Neural progenitor cell (in vitro differentiated cells): ENCODE results near the gene AMIGO2.

ENCODE experiments used
- EZH2 ChIP-seq: fragments of 200-600 bp; sonication (generic); IDR thresholded peaks from 2 replicates; pipeline ENCODE4 v1.6.1; 2017; ENCODE audit warnings: antibody characterized with exemption, mild to moderate bottlenecking, moderate library complexity
- EZH2phosphoT487 ChIP-seq: fragments of 200-600 bp; sonication (generic); IDR thresholded peaks from 2 replicates; pipeline ENCODE4 v1.6.1; 2017; ENCODE audit warnings: antibody characterized with exemption
- TF ChIP-seq, protein P1 (sequence below): fragments of 200-600 bp; sonication (generic); IDR thresholded peaks from 2 replicates; pipeline ENCODE4 v1.5.1; 2017; ENCODE audit warnings: antibody characterized with exemption, mild to moderate bottlenecking

GRCh38 chr12:47073951-47074350 lies 5.8 kb downstream of the AMIGO2 start:
- TF ChIP-seq, protein P1, sequence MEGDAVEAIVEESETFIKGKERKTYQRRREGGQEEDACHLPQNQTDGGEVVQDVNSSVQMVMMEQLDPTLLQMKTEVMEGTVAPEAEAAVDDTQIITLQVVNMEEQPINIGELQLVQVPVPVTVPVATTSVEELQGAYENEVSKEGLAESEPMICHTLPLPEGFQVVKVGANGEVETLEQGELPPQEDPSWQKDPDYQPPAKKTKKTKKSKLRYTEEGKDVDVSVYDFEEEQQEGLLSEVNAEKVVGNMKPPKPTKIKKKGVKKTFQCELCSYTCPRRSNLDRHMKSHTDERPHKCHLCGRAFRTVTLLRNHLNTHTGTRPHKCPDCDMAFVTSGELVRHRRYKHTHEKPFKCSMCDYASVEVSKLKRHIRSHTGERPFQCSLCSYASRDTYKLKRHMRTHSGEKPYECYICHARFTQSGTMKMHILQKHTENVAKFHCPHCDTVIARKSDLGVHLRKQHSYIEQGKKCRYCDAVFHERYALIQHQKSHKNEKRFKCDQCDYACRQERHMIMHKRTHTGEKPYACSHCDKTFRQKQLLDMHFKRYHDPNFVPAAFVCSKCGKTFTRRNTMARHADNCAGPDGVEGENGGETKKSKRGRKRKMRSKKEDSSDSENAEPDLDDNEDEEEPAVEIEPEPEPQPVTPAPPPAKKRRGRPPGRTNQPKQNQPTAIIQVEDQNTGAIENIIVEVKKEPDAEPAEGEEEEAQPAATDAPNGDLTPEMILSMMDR: no peak
- TF ChIP-seq EZH2phosphoT487 (no peak), EZH2 (no peak)
